C4-2B (cell line): ENCODE data around the gene PTPRN.

Source experiments
- H3K27ac ChIP-seq: fragments of 450-650 bp; 2 replicates; pipeline ENCODE4 v1.5.1; 2017
- ZFX ChIP-seq: fragments of 450-650 bp; IDR thresholded peaks from 2 replicates; pipeline ENCODE4 v1.6.1; 2017
- TF ChIP-seq, protein P1 (sequence below): fragments of 450-650 bp; conservative IDR thresholded peaks from 2 replicates; pipeline ENCODE4 v1.5.1; 2017; ENCODE audit warnings: mild to moderate bottlenecking

Gene PTPRN

DNA sequence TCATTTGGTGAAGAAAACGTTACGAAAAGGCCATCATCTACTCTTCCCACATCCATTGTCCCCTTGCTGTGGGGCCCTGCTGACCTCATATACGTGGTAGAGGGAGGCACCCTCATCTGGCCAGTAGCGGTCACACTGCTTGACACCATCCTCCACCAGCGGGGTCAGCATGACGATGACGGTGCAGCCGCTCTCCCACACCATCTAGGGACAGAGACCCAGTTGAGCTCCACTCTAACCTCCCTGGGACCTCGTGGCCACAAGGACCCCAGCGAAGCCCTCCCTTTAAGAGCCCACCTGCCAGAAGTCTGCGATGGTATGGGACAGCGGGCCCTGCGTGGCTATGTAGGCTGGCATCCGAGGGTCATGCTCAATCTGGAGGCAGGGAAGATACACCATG lies 13.1 kb downstream of the PTPRN start:
- no peak for TF ChIP-seq ZFX
- TF ChIP-seq, protein P1, sequence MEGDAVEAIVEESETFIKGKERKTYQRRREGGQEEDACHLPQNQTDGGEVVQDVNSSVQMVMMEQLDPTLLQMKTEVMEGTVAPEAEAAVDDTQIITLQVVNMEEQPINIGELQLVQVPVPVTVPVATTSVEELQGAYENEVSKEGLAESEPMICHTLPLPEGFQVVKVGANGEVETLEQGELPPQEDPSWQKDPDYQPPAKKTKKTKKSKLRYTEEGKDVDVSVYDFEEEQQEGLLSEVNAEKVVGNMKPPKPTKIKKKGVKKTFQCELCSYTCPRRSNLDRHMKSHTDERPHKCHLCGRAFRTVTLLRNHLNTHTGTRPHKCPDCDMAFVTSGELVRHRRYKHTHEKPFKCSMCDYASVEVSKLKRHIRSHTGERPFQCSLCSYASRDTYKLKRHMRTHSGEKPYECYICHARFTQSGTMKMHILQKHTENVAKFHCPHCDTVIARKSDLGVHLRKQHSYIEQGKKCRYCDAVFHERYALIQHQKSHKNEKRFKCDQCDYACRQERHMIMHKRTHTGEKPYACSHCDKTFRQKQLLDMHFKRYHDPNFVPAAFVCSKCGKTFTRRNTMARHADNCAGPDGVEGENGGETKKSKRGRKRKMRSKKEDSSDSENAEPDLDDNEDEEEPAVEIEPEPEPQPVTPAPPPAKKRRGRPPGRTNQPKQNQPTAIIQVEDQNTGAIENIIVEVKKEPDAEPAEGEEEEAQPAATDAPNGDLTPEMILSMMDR: no peak
- no peak overlapping the region for H3K27ac ChIP-seq

DNA sequence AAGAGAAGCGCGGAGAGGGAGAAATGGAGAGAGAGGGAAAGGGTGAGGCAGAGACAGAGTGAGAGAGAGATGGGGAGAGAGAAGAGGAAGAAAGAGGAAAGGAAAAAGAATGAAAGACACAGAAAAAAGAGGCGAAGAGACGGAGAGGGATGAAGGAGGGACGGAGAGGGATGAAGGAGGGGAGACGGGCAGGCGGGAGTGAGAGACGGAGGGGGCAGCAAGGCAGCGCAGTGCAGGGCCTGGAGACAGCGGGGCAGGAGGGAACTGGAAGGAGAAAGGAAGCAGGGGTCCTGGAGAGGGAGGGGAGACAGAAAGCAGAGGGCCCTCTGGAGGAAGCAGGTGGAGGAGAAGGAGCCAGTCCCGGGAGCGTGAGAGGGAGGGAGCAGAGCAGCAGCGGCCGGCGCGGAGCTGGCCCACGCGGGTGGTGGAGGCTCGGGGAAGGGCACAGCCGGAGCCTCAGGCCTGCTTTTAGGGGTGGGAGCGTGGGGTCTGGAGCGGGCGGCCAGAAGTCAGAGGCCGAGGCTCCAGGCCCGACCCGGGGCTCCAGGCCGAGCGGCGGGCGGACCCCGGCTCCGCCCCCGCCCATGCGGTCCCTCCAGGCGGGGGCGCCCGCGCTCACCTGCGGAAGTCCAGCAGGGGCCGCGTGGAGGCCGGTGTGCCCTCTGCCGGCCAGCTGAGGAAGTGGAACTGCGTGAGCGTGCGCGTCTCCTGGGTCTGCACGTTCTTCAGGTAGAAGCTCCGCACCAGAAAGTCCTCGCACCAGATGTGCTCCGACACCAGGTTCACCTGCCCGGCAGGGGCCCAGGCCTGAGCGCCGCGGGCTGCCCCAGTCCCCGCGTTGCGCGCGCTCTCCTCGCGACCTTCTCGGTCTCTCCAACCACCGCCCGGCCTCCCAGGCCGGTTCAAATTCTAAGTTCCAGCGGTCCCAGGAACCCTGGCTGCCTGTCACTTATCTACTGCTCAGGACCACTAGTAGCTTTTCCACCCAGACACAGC lies 14.5 kb downstream of the PTPRN start:
- H3K27ac ChIP-seq: peak overlapping the region; percentile 36
- TF ChIP-seq, protein P1: peak; percentile 97
- peak; percentile 39; the same call in 1 of the 2 replicates for TF ChIP-seq ZFX

DNA sequence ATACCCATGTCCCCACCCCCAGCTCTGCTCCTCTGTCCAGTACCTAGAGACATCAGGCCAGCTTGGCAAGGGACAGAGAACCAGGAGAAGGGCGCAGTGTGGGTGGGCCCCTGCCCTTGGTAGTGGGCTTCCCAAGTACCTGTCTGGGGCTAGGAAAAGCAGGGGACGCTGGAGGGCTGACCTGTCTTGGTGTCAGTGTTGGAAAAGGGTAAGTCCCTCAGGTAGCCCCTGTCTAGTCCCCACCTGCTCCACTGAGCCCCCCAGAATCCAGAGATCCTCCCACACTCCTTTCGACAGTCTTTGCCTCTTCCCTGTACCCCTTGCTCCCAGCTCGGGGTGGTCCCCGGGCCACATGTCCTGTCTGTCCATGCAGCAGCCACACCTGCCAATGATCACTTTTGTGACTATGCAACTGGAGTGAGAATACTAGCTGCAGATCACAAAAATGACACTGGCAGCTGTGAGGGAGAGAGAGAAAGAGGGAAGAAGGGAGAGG lies 15.4 kb downstream of the PTPRN start:
- H3K27ac ChIP-seq: no peak overlapping the region
- TF ChIP-seq, protein P1: no peak
- no peak for TF ChIP-seq ZFX

DNA sequence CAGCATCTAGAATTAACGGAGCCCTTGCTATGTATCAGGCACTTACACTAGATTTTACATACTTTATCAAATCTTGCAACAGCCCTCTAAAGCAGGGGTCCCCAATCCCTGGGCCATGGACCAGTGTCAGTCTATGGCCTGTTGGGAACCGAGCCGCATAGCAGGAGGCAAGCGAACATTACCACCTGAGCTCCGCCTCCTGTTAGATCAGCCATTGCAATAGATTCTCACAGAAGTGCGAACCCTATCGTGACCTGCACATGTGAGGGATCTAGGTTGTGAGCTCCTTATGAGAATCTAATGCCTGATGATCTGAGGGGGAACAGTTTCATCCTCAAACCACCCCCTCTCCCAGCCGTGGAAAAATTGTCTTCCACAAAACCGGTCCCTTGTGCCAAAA lies 16.6 kb downstream of the PTPRN start:
- TF ChIP-seq, protein P1: no peak
- no peak for TF ChIP-seq ZFX
- H3K27ac ChIP-seq: no peak overlapping the region

DNA sequence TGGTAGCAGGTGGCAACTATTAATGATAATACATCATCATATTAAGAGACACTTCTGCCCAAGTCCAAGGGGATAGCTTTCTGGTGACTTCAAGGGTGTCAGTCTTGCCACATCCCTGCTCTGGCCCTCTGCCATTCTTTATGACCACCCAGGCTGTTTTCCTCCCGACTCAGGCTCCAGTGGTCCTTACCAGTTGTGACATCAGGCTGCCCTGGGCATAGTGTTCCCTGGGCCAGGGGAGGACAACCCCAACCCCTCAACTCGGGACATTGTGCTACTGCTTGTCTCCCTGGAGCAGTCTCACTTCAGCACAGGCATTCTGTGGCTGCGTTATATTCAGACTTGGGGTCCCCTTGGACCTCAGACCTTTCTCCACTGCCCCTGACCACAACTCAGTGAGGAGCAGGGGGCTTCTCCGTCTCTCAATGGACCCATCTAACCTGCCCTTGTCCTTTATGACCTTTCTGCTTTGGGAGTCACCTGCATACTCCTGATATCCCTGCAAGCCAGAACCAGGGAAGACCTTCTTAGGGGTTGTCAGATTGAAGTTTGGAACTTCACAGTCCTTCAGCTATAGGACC lies 17.2 kb downstream of the PTPRN start:
- no peak for TF ChIP-seq ZFX
- TF ChIP-seq, protein P1: no peak
- no peak overlapping the region for H3K27ac ChIP-seq

DNA sequence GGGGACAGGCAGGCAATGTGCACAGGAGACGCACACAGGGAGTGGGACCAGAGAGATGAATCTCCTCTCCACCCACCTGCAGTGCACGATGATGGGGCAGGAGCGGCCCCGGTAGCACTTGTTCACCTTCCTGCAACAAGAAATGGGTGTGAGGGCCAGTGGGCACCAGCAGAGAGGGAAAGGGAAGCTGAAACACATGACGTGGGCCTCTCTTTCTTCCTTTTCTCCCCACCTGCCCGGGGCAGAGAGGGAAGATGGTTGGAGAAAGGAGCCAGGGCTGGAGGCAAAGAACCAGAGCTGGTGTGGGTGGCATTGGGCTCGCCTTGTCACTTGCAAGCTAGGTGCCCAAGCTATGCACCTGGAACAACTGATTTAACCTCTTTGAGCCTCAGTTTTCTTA lies 17.8 kb downstream of the PTPRN start:
- TF ChIP-seq, protein P1: no peak
- no peak for TF ChIP-seq ZFX
- H3K27ac ChIP-seq: no peak overlapping the region
